ENCODE measurements around the gene MYO18A.

DNA sequence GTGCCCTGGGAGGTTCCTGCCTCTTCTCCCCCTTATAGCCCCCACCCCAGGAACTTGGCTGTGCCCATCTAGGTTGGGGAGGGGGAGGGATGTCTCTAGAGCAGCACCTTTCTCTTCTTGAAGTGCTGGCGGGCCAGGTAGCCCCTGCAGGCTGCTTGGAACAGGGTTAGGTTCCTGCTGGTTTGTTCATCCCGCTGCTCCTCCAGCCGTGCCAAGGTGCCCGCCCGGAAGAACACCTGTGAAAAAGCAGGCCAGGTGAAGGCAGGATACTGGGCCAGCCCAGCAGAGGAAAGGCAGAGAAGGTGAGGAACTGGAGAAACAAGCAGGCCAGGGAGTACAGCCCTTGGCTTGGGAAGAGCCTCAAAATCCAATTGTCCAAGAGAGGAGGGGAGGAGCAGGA, 80.7 kb downstream of the MYO18A start:
- TF ChIP-seq, protein P1, sequence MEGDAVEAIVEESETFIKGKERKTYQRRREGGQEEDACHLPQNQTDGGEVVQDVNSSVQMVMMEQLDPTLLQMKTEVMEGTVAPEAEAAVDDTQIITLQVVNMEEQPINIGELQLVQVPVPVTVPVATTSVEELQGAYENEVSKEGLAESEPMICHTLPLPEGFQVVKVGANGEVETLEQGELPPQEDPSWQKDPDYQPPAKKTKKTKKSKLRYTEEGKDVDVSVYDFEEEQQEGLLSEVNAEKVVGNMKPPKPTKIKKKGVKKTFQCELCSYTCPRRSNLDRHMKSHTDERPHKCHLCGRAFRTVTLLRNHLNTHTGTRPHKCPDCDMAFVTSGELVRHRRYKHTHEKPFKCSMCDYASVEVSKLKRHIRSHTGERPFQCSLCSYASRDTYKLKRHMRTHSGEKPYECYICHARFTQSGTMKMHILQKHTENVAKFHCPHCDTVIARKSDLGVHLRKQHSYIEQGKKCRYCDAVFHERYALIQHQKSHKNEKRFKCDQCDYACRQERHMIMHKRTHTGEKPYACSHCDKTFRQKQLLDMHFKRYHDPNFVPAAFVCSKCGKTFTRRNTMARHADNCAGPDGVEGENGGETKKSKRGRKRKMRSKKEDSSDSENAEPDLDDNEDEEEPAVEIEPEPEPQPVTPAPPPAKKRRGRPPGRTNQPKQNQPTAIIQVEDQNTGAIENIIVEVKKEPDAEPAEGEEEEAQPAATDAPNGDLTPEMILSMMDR (IDR thresholded peaks at IDR 0.05; ENCODE audit: poor library complexity): no peak
- TF ChIP-seq EZH2 (IDR thresholded peaks at IDR 0.05; ENCODE audit: borderline replicate concordance) (no peak), EZH2phosphoT487 (IDR thresholded peaks at IDR 0.05; ENCODE audit: low read depth, severe bottlenecking, unreplicated experiment) (no peak)
